MM.1S (cell line): Measurements from ENCODE around the gene CCDC69.

Source experiments
- DNase-seq: peaks from one replicate; pipeline ENCODE4 v3.0.0-alpha.2; 2015
- H2AFZ ChIP-seq: fragments of 300-600 bp; sonication (generic); 2 replicates; pipeline ENCODE4 v1.6.0; 2016; ENCODE audit warnings: antibody characterized with exemption, low read length
- H3F3A ChIP-seq: fragments of 300-600 bp; sonication (generic); 2 replicates; pipeline ENCODE4 v1.6.1; 2016; ENCODE audit warnings: mild to moderate bottlenecking, antibody characterized with exemption, low read length, moderate library complexity, mixed read lengths; ENCODE audit not compliant: insufficient read depth
- H3K27ac ChIP-seq: fragments of 300-600 bp; sonication (generic); 2 replicates; pipeline ENCODE4 v1.5.1; 2016; ENCODE audit warnings: mild to moderate bottlenecking, low read length
- H3K27me3 ChIP-seq: fragments of 300-600 bp; sonication (generic); replicated peaks from 2 replicates; pipeline ENCODE4 v1.6.0; 2016; ENCODE audit warnings: low read length; ENCODE audit not compliant: insufficient read depth
- H3K36me3 ChIP-seq: fragments of 300-600 bp; sonication (generic); replicated peaks from 2 replicates; pipeline ENCODE4 v1.6.1; 2016; ENCODE audit warnings: mild to moderate bottlenecking, low read length, mixed read lengths; ENCODE audit not compliant: insufficient read depth
- H3K4me1 ChIP-seq: fragments of 300-600 bp; sonication (generic); 2 replicates; pipeline ENCODE4 v1.6.1; 2016; ENCODE audit warnings: low read length, mixed read lengths
- H3K4me2 ChIP-seq: fragments of 300-600 bp; sonication (generic); 2 replicates; pipeline ENCODE4 v1.6.0; 2016; ENCODE audit warnings: low read depth, low read length
- H3K4me3 ChIP-seq: fragments of 300-600 bp; sonication (generic); 2 replicates; pipeline ENCODE4 v1.5.1; 2016; ENCODE audit warnings: low read length, mixed read lengths
- H3K79me2 ChIP-seq: fragments of 300-600 bp; sonication (generic); 2 replicates; pipeline ENCODE4 v1.6.1; 2016; ENCODE audit warnings: mixed run types, low read length, mixed read lengths
- H3K9ac ChIP-seq: fragments of 300-600 bp; sonication (generic); 2 replicates; pipeline ENCODE4 v1.6.1; 2016; ENCODE audit warnings: low read length, mixed read lengths
- H3K9me2 ChIP-seq: fragments of 300-600 bp; sonication (generic); replicated peaks from 2 replicates; pipeline ENCODE4 v1.6.1; 2016; ENCODE audit warnings: mild to moderate bottlenecking, low read length, mixed read lengths; ENCODE audit not compliant: insufficient read depth
- H3K9me3 ChIP-seq: fragments of 300-600 bp; sonication (generic); replicated peaks from 2 replicates; pipeline ENCODE4 v1.6.1; 2016; ENCODE audit warnings: mild to moderate bottlenecking, low read length, mixed read lengths; ENCODE audit not compliant: insufficient read depth
- H4K20me1 ChIP-seq: fragments of 300-600 bp; sonication (generic); 2 replicates; pipeline ENCODE4 v1.6.1; 2016; ENCODE audit warnings: mild to moderate bottlenecking, low read length, moderate library complexity, mixed read lengths; ENCODE audit not compliant: insufficient read depth
- EZH2 ChIP-seq: fragments of 300-600 bp; sonication (generic); optimal IDR thresholded peaks from 2 replicates; pipeline ENCODE3; 2017; ENCODE audit warnings: low read depth, mild to moderate bottlenecking, antibody characterized with exemption, low read length, mixed read lengths
- EZH2phosphoT487 ChIP-seq: fragments of 300-600 bp; sonication (generic); IDR thresholded peaks from 2 replicates; pipeline ENCODE4 v1.6.1; 2018; ENCODE audit warnings: antibody characterized with exemption, low read length
- TF ChIP-seq, protein P1 (sequence below): fragments of 300-600 bp; sonication (generic); IDR thresholded peaks from 2 replicates; pipeline ENCODE4 v1.5.1; 2016; ENCODE audit warnings: antibody characterized with exemption, low read length, mixed read lengths

The CCDC69 gene

DNA sequence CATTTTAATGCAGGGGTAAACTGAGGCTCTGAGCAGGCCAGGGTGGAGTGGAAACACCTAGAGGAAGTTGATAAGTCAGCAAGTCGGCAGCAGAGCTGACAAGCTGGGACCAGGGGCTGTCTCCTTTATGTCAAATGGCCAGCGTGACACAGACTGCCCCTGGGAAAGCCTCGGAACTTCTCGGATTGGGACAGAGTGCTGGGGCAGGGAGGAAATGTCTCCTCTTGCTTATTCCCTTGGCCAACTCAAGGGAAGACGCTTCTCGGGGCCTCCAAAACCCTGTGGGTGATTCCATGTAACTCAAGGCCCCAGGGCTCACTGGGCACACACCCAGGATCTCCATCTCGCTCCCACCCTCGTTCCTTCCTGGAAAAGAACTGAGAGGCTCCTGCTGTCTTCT, 40.9 kb downstream of the CCDC69 start:
- H3K9me3 ChIP-seq = no peaks in the 10 kb centered on the region
- TF ChIP-seq EZH2phosphoT487 (no peak), EZH2 (no peak)
- TF ChIP-seq, protein P1, sequence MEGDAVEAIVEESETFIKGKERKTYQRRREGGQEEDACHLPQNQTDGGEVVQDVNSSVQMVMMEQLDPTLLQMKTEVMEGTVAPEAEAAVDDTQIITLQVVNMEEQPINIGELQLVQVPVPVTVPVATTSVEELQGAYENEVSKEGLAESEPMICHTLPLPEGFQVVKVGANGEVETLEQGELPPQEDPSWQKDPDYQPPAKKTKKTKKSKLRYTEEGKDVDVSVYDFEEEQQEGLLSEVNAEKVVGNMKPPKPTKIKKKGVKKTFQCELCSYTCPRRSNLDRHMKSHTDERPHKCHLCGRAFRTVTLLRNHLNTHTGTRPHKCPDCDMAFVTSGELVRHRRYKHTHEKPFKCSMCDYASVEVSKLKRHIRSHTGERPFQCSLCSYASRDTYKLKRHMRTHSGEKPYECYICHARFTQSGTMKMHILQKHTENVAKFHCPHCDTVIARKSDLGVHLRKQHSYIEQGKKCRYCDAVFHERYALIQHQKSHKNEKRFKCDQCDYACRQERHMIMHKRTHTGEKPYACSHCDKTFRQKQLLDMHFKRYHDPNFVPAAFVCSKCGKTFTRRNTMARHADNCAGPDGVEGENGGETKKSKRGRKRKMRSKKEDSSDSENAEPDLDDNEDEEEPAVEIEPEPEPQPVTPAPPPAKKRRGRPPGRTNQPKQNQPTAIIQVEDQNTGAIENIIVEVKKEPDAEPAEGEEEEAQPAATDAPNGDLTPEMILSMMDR = no peak
- no peak overlapping the region for H3K27ac ChIP-seq
- H2AFZ ChIP-seq = no peak overlapping the region
- no peak overlapping the region for H3K4me2 ChIP-seq
- no peaks in the 10 kb centered on the region for H3K4me1 ChIP-seq
- no peaks in the 10 kb centered on the region for H3F3A ChIP-seq
- no peak overlapping the region for H3K4me3 ChIP-seq
- H3K79me2 ChIP-seq = peaks cover 11% of the 10 kb centered on the region
- no peaks in the 10 kb centered on the region for H3K27me3 ChIP-seq
- no peak overlapping the region for H3K9ac ChIP-seq
- peaks cover 4% of the 10 kb centered on the region; the same call in 1 of the 2 replicates for H3K36me3 ChIP-seq
- DNase-seq = no peak
- H4K20me1 ChIP-seq = no peaks in the 10 kb centered on the region
- no peaks in the 10 kb centered on the region for H3K9me2 ChIP-seq

DNA sequence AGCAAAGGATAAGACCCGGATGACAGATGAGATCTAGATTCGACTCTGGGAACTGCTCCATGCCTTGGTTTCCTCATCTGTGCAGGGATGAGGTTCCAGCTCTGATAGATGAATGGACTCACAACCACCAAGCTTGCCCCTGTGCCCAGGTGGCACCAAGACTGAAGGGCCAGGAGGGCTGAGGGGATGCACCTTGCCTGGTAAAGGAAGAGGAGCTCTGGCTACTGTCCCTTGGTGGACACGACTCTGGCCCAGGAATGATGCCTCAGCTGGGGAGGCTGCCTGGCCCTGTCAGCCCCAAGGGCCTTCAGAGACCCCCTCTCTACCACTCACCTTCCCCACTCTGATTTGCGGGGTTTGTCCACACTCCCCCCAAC, 41.4 kb downstream of the CCDC69 start:
- H3K9me2 ChIP-seq = no peaks in the 10 kb centered on the region
- H3K9ac ChIP-seq = no peak overlapping the region
- no peak overlapping the region for H3K27ac ChIP-seq
- H3K9me3 ChIP-seq = no peaks in the 10 kb centered on the region
- no peak overlapping the region for H3K4me3 ChIP-seq
- H3K27me3 ChIP-seq = no peaks in the 10 kb centered on the region
- DNase-seq = no peak
- H3F3A ChIP-seq = no peaks in the 10 kb centered on the region
- H3K4me2 ChIP-seq = no peak overlapping the region
- H3K4me1 ChIP-seq = no peaks in the 10 kb centered on the region
- H3K36me3 ChIP-seq = peaks cover 4% of the 10 kb centered on the region; the same call in 1 of the 2 replicates
- no peak overlapping the region for H2AFZ ChIP-seq
- TF ChIP-seq, protein P1 = no peak
- TF ChIP-seq EZH2phosphoT487 (no peak), EZH2 (no peak)
- H3K79me2 ChIP-seq = peaks cover 6% of the 10 kb centered on the region
- H4K20me1 ChIP-seq = no peaks in the 10 kb centered on the region

DNA sequence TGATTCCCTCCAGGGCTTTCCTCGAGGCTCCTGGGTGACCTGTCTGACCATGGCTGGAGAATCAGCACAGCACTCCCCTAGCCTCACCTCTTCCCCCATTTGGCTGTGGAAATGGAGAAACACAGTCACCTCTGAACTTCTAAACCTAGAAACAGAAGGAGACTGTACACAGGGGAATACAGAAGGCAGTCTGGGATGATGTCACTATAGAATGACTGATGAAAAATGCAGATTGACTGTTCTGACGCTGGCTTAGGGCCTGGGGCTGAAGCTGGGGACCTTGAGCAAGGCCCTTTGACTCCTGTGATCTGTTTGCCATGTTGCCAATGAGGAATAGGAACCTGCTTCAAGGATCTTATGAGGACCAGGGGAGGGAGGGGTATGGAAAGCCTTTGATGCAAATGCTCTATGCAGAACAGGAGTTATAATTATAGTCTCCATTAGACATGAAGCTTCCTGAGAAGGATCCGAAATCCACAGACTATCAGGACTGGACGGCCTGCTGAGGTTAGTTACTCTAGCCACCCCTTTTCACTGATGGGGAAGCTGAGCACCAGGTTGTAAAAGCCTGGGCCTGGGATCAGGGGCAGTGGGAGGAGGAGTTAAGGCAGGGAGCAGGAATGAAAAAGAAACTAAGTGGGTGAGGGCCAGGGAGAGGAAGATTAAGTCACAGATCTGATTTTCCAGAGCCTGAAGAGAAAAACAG, 41.9 kb downstream of the CCDC69 start:
- Histone ChIP-seq H3K79me2 (peaks cover 2% of the 10 kb centered on the region; the same call in 1 of the 2 replicates), H3K36me3 (peaks cover 4% of the 10 kb centered on the region; the same call in 1 of the 2 replicates), H3K4me3 (no peak overlapping the region), H3K4me2 (no peak overlapping the region), H3K9ac (no peak overlapping the region), H2AFZ (no peak overlapping the region), H3K27me3 (no peaks in the 10 kb centered on the region), H3F3A (no peaks in the 10 kb centered on the region), H3K27ac (no peak overlapping the region), H4K20me1 (no peaks in the 10 kb centered on the region), H3K9me3 (no peaks in the 10 kb centered on the region), H3K4me1 (no peaks in the 10 kb centered on the region), H3K9me2 (no peaks in the 10 kb centered on the region)
- TF ChIP-seq EZH2 = no peak
- no peak for TF ChIP-seq EZH2phosphoT487
- TF ChIP-seq, protein P1 = no peak
- DNase-seq = no peak
